Activated T-helper 1 cell treated with Interleukin-2 at 50 U/mL for 16 hours (primary cell): ENCODE measurements around the gene PDXK.
A peak's percentile ranks its signal among the peaks of the same experiment; 100 is the strongest.
"Not testable (repeated sequence)": the region's sequence is repeated elsewhere in the genome, so short reads cannot be mapped to it uniquely, and the experiment has no call there.

ENCODE experiments used
- DNase-seq: peaks from one replicate; pipeline ENCODE4 v3.0.0-alpha.2; 2020; ENCODE audit warnings: low read depth

Gene PDXK

GRCh38 chr21:43718872-43719747 lies at the start of gene PDXK:
TSS of gene PDXK (plus strand) at chr21:43719129. CDS start at chr21:43719295, 166 bp downstream.
- peak; percentile 62 for DNase-seq

GRCh38 chr21:43669828-43670605 lies 48.9 kb upstream of the PDXK start:
- DNase-seq: no peak

- DNase-seq: no peak
Measured at GRCh38 chr21:43675871-43676270, 43.1 kb upstream of the PDXK start.

- DNase-seq: no peak
Measured at GRCh38 chr21:43676391-43676790, 42.5 kb upstream of the PDXK start.

GRCh38 chr21:43679951-43680350 lies 39.0 kb upstream of the PDXK start:
- DNase-seq: no peak

GRCh38 chr21:43680421-43680820 lies 38.5 kb upstream of the PDXK start:
- DNase-seq: not testable (repeated sequence)

- DNase-seq: no peak
Measured at GRCh38 chr21:43681650-43682049, 37.3 kb upstream of the PDXK start.

GRCh38 chr21:43684424-43684823 lies 34.5 kb upstream of the PDXK start:
- no peak for DNase-seq

- no peak for DNase-seq
Measured at GRCh38 chr21:43686811-43687565, 31.9 kb upstream of the PDXK start.

- DNase-seq: no peak
Measured at GRCh38 chr21:43687566-43688399, 31.1 kb upstream of the PDXK start.

GRCh38 chr21:43688906-43689305 lies 30.0 kb upstream of the PDXK start:
- DNase-seq: no peak

GRCh38 chr21:43689556-43690337 lies 29.2 kb upstream of the PDXK start:
- no peak for DNase-seq

- DNase-seq: no peak
Measured at GRCh38 chr21:43690346-43690745, 28.6 kb upstream of the PDXK start.

- DNase-seq: no peak
Measured at GRCh38 chr21:43691086-43691795, 27.7 kb upstream of the PDXK start.

GRCh38 chr21:43691801-43692200 lies 27.1 kb upstream of the PDXK start:
- DNase-seq: no peak

- DNase-seq: no peak
Measured at GRCh38 chr21:43692949-43693348, 26.0 kb upstream of the PDXK start.

- no peak for DNase-seq
Measured at GRCh38 chr21:43693981-43694380, 24.9 kb upstream of the PDXK start.

- DNase-seq: no peak
Measured at GRCh38 chr21:43694437-43695079, 24.4 kb upstream of the PDXK start.

GRCh38 chr21:43696214-43696613 lies 22.7 kb upstream of the PDXK start:
- DNase-seq: no peak
